ENCODE measurements around the gene PPP6R2.
A peak's percentile ranks its signal among the peaks of the same experiment; 100 is the strongest.

Gene PPP6R2

GRCh38 chr22:50342651-50343540 lies at the start of gene PPP6R2:
TSS of gene PPP6R2 (plus strand) at chr22:50343327. CDS start at chr22:50393909, 50,582 bp downstream.
- DNase-seq = peak; percentile 74

GRCh38 chr22:50293441-50294318 lies 49.4 kb upstream of the PPP6R2 start:
- peak; percentile 48 for DNase-seq

GRCh38 chr22:50294319-50294656 lies 48.8 kb upstream of the PPP6R2 start:
- DNase-seq = no peak

- DNase-seq = no peak
Observed at GRCh38 chr22:50296658-50297490, 46.3 kb upstream of the PPP6R2 start.

- DNase-seq = no peak
Observed at GRCh38 chr22:50297510-50298265, 45.4 kb upstream of the PPP6R2 start.

GRCh38 chr22:50298266-50298637 lies 44.9 kb upstream of the PPP6R2 start:
- no peak for DNase-seq

- no peak for DNase-seq
Observed at GRCh38 chr22:50298937-50299784, 44.0 kb upstream of the PPP6R2 start.

- DNase-seq = peak; percentile 61
Observed at GRCh38 chr22:50299785-50300619, 43.1 kb upstream of the PPP6R2 start.

- DNase-seq = no peak
Observed at GRCh38 chr22:50300620-50301257, 42.4 kb upstream of the PPP6R2 start.

- no peak for DNase-seq
Observed at GRCh38 chr22:50301581-50301991, 41.5 kb upstream of the PPP6R2 start.

GRCh38 chr22:50302041-50302541 lies 41.0 kb upstream of the PPP6R2 start:
- no peak for DNase-seq

GRCh38 chr22:50302564-50302963 lies 40.6 kb upstream of the PPP6R2 start:
- no peak for DNase-seq

GRCh38 chr22:50303515-50303847 lies 39.6 kb upstream of the PPP6R2 start:
- DNase-seq = no peak

GRCh38 chr22:50303848-50304527 lies 39.1 kb upstream of the PPP6R2 start:
- no peak for DNase-seq

- no peak for DNase-seq
Observed at GRCh38 chr22:50304528-50305392, 38.4 kb upstream of the PPP6R2 start.

- DNase-seq = no peak
Observed at GRCh38 chr22:50305393-50305922, 37.7 kb upstream of the PPP6R2 start.

- peak; percentile 67 for DNase-seq
Observed at GRCh38 chr22:50305923-50306566, 37.1 kb upstream of the PPP6R2 start.

All from retina (tissue), 1 donor.